Breast epithelium (tissue), 4 donors: Measurements from ENCODE around the gene FRS2. TPM values are rescaled to one million over a fixed set of nuclear protein-coding genes. Genes with fewer than 3 reads are reported as not detected.
"Not testable (repeated sequence)": the region's sequence is repeated elsewhere in the genome, so short reads cannot be mapped to it uniquely, and the experiment has no call there.

ENCODE experiments used
- DNase-seq, 2 donors: peaks; one replicate each; pipeline ENCODE4 v3.0.0-alpha.2; 2019; ENCODE audit warnings: low spot score in 2 of 2
- H3K27ac ChIP-seq, 2 donors: fragments of 200-600 bp; sonication (generic) in 1 of 2; one replicate each; pipeline ENCODE4 v1.5.1; 2016 to 2019; ENCODE audit warnings: mild to moderate bottlenecking in 1 of 2
- H3K27me3 ChIP-seq, 2 donors: fragments of 200-600 bp; sonication (generic) in 1 of 2; one replicate each; pipeline versions ENCODE4 v1.5.1 to v1.6.0; 2017 to 2019; ENCODE audit warnings: control low read depth in 1 of 2, mild to moderate bottlenecking in 1 of 2
- H3K36me3 ChIP-seq: fragments of 200-600 bp; one replicate; pipeline ENCODE4 v1.5.1; 2019
- H3K4me1 ChIP-seq, 2 donors: fragments of 200-600 bp; sonication (generic); one replicate each; pipeline ENCODE4 v1.5.1; 2016 to 2019; ENCODE audit warnings: control low read depth in 1 of 2
- H3K4me3 ChIP-seq, 3 donors: fragments of 200-600 bp; sonication (generic); 1 replicate in 2 of 3; 2 replicates in 1 of 3; pipeline ENCODE4 v1.5.1; 2016 to 2019; ENCODE audit warnings: mild to moderate bottlenecking in 3 of 3, moderate library complexity in 2 of 3
- H3K9me3 ChIP-seq, 2 donors: fragments of 200-600 bp; sonication (generic) in 1 of 2; one replicate each; pipeline ENCODE4 v1.5.1; 2016 to 2019; ENCODE audit warnings: control low read depth in 1 of 2
- CTCF ChIP-seq, 3 donors: fragments of 450-650 bp; IDR thresholded peaks; one replicate each; pipeline ENCODE4 v1.5.1; 2016 to 2017; ENCODE audit warnings: antibody characterized with exemption in 3 of 3, mild to moderate bottlenecking in 3 of 3, moderate library complexity in 3 of 3
- POLR2A ChIP-seq: fragments of 450-650 bp; IDR thresholded peaks from one replicate; pipeline ENCODE4 v1.6.1; 2016; ENCODE audit warnings: antibody characterized with exemption, mild to moderate bottlenecking, moderate library complexity
- POLR2AphosphoS5 ChIP-seq, 3 donors: sonication (generic); formaldehyde crosslinking; IDR thresholded peaks; one replicate each; pipeline ENCODE4 v1.6.1; 2017; ENCODE audit warnings: antibody characterized with exemption in 3 of 3
- intact Hi-C: fragments of 100-400 bp; cut with DNase I; formaldehyde crosslinking; loops from one replicate; pipeline ENCODE4 v1.15.1; 2023; ENCODE audit warnings: low total_unique reads
- total RNA-seq, 3 donors: library from RNA; depleted of rRNA; stranded (reverse); fragments of >200 nt; gene quantifications; one replicate each; pipeline ENCODE4 v1.1.0, GENCODE V29; 2016

FRS2 gene
- total RNA-seq, 3 donors from 2014 or later: 54.9 to 125 (median 72.4) TPM

GRCh38 chr12:69447892-69448291, 22.3 kb upstream of the FRS2 start:
- H3K27me3 ChIP-seq: no peaks in the 10 kb centered on the region
- no peak for DNase-seq
- no peak overlapping the region for H3K27ac ChIP-seq
- H3K4me1 ChIP-seq: no peaks in the 10 kb centered on the region
- no peaks in the 10 kb centered on the region for H3K36me3 ChIP-seq
- intact Hi-C loops: loop anchor here (2.0 kb wide), 1 partner anchor 57 kb away; no protein-coding TSS in a partner anchor
- no peak overlapping the region for H3K4me3 ChIP-seq
- TF ChIP-seq POLR2AphosphoS5 (IDR thresholded peaks at IDR 0.05): no peak
- no peaks in the 10 kb centered on the region for H3K9me3 ChIP-seq

GRCh38 chr12:69452598-69453132, 17.5 kb upstream of the FRS2 start:
- H3K27ac ChIP-seq, H3K9me3 ChIP-seq, intact Hi-C loops, H3K4me3 ChIP-seq, DNase-seq, H3K36me3 ChIP-seq, H3K4me1 ChIP-seq, H3K27me3 ChIP-seq: not testable (repeated sequence)

GRCh38 chr12:69456239-69456638, 13.9 kb upstream of the FRS2 start:
- no peak overlapping the region for H3K4me3 ChIP-seq
- no peaks in the 10 kb centered on the region for H3K4me1 ChIP-seq
- H3K36me3 ChIP-seq: no peaks in the 10 kb centered on the region
- H3K9me3 ChIP-seq: no peaks in the 10 kb centered on the region
- H3K27me3 ChIP-seq: no peaks in the 10 kb centered on the region
- intact Hi-C loops: no loop called here
- H3K27ac ChIP-seq: no peak overlapping the region
- TF ChIP-seq POLR2AphosphoS5 (IDR thresholded peaks at IDR 0.05) (no peak), CTCF (IDR thresholded peaks at IDR 0.05) (no peak), POLR2A (no peak)
- DNase-seq: no peak

- intact Hi-C loops: no loop called here
- no peak for TF ChIP-seq POLR2AphosphoS5 (IDR thresholded peaks at IDR 0.05)
- TF ChIP-seq CTCF (IDR thresholded peaks at IDR 0.05): no peak
- TF ChIP-seq POLR2A: no peak
- no peak overlapping the region for H3K4me3 ChIP-seq
- no peaks in the 10 kb centered on the region for H3K36me3 ChIP-seq
- H3K9me3 ChIP-seq: no peaks in the 10 kb centered on the region
- no peak for DNase-seq
- no peak overlapping the region for H3K27ac ChIP-seq
- no peaks in the 10 kb centered on the region for H3K4me1 ChIP-seq
- no peaks in the 10 kb centered on the region for H3K27me3 ChIP-seq
Measured at GRCh38 chr12:69457433-69457832, 12.8 kb upstream of the FRS2 start.

- intact Hi-C loops: no loop called here
- H3K27me3 ChIP-seq: no peaks in the 10 kb centered on the region
- TF ChIP-seq POLR2A (no peak), CTCF (IDR thresholded peaks at IDR 0.05) (no peak), POLR2AphosphoS5 (IDR thresholded peaks at IDR 0.05) (no peak)
- H3K9me3 ChIP-seq: no peaks in the 10 kb centered on the region
- H3K4me1 ChIP-seq: no peaks in the 10 kb centered on the region
- H3K36me3 ChIP-seq: no peaks in the 10 kb centered on the region
- no peak overlapping the region for H3K4me3 ChIP-seq
- no peak for DNase-seq
- no peak overlapping the region for H3K27ac ChIP-seq
Measured at GRCh38 chr12:69459477-69459876, 10.7 kb upstream of the FRS2 start.

GRCh38 chr12:69464428-69464827, 5.8 kb upstream of the FRS2 start:
- Histone ChIP-seq H3K9me3 (no peaks in the 10 kb centered on the region), H3K36me3 (no peaks in the 10 kb centered on the region), H3K4me1 (no peaks in the 10 kb centered on the region), H3K4me3 (no peak overlapping the region), H3K27ac (no peak overlapping the region), H3K27me3 (no peaks in the 10 kb centered on the region)
- no peak for DNase-seq
- intact Hi-C loops: no loop called here
- no peak for TF ChIP-seq POLR2A
- TF ChIP-seq CTCF (IDR thresholded peaks at IDR 0.05): no peak
- no peak for TF ChIP-seq POLR2AphosphoS5 (IDR thresholded peaks at IDR 0.05)
